HEK293 (cell line): ENCODE measurements around the gene TRIM40.

Experiments
- CTCF ChIP-seq: fragments of 450-650 bp; formaldehyde crosslinking; IDR thresholded peaks from 2 replicates; pipeline ENCODE4 v1.5.1; 2016; ENCODE audit warnings: missing biosample characterization, missing genetic modification characterization
- MYNN ChIP-seq: fragments of 450-650 bp; formaldehyde crosslinking; IDR thresholded peaks from 2 replicates; pipeline ENCODE4 v1.5.1; 2016; ENCODE audit warnings: missing biosample characterization, missing genetic modification characterization, borderline replicate concordance
- WT1 ChIP-seq: fragments of 450-650 bp; formaldehyde crosslinking; IDR thresholded peaks from 2 replicates; pipeline ENCODE4 v1.5.1; 2016; ENCODE audit warnings: missing biosample characterization, missing genetic modification characterization
- YY1 ChIP-seq: fragments of 450-650 bp; formaldehyde crosslinking; IDR thresholded peaks from 2 replicates; pipeline ENCODE4 v1.5.1; 2018; ENCODE audit warnings: missing biosample characterization, missing genetic modification characterization
- YY2 ChIP-seq: fragments of 450-650 bp; formaldehyde crosslinking; IDR thresholded peaks from 2 replicates; pipeline ENCODE4 v1.5.1; 2016; ENCODE audit warnings: missing biosample characterization, missing genetic modification characterization
- ZBTB11 ChIP-seq: fragments of 450-650 bp; formaldehyde crosslinking; conservative IDR thresholded peaks from 2 replicates; pipeline ENCODE4 v1.5.1; 2016; ENCODE audit warnings: low read depth, missing biosample characterization, missing genetic modification characterization
- ZNF350 ChIP-seq: fragments of 450-650 bp; formaldehyde crosslinking; IDR thresholded peaks from 2 replicates; pipeline ENCODE4 v1.5.0; 2017; ENCODE audit warnings: missing biosample characterization, mild to moderate bottlenecking, missing genetic modification characterization
- ZNF571 ChIP-seq: fragments of 450-650 bp; formaldehyde crosslinking; IDR thresholded peaks from 2 replicates; pipeline ENCODE4 v1.5.0; 2017; ENCODE audit warnings: missing biosample characterization, missing genetic modification characterization
- TF ChIP-seq, protein P1 (sequence below): fragments of 450-650 bp; formaldehyde crosslinking; IDR thresholded peaks from 2 replicates; pipeline ENCODE4 v1.5.1; 2016; ENCODE audit warnings: missing biosample characterization, missing genetic modification characterization

GRCh38 chr6:30160008-30160784, 24.3 kb downstream of the TRIM40 start:
- TF ChIP-seq ZNF350 (tag by site-specific recombination) = no peak
- TF ChIP-seq YY1 (tag by site-specific recombination) = no peak
- TF ChIP-seq ZNF571 (tag by site-specific recombination) = no peak
- TF ChIP-seq, protein P1, sequence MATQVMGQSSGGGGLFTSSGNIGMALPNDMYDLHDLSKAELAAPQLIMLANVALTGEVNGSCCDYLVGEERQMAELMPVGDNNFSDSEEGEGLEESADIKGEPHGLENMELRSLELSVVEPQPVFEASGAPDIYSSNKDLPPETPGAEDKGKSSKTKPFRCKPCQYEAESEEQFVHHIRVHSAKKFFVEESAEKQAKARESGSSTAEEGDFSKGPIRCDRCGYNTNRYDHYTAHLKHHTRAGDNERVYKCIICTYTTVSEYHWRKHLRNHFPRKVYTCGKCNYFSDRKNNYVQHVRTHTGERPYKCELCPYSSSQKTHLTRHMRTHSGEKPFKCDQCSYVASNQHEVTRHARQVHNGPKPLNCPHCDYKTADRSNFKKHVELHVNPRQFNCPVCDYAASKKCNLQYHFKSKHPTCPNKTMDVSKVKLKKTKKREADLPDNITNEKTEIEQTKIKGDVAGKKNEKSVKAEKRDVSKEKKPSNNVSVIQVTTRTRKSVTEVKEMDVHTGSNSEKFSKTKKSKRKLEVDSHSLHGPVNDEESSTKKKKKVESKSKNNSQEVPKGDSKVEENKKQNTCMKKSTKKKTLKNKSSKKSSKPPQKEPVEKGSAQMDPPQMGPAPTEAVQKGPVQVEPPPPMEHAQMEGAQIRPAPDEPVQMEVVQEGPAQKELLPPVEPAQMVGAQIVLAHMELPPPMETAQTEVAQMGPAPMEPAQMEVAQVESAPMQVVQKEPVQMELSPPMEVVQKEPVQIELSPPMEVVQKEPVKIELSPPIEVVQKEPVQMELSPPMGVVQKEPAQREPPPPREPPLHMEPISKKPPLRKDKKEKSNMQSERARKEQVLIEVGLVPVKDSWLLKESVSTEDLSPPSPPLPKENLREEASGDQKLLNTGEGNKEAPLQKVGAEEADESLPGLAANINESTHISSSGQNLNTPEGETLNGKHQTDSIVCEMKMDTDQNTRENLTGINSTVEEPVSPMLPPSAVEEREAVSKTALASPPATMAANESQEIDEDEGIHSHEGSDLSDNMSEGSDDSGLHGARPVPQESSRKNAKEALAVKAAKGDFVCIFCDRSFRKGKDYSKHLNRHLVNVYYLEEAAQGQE = no peak
- no peak for TF ChIP-seq ZBTB11 (tag by site-specific recombination)
- TF ChIP-seq CTCF = no peak
- TF ChIP-seq MYNN = no peak
- no peak for TF ChIP-seq YY2 (tag by site-specific recombination)
- TF ChIP-seq WT1 (tag by site-specific recombination) = no peak
